ENCODE data around the gene RBM27.
"Not testable (repeated sequence)": the region's sequence is repeated elsewhere in the genome, so short reads cannot be mapped to it uniquely, and the experiment has no call there.

RBM27 gene

GRCh38 chr5:146203011-146203871 lies at the start of gene RBM27:
TSS of gene RBM27 (plus strand) at chr5:146203605. CDS start at chr5:146203766, 161 bp downstream.
- DNase-seq: peak; percentile 99

- no peak for DNase-seq
Measured at GRCh38 chr5:146158255-146158654, 45.1 kb upstream of the RBM27 start.

GRCh38 chr5:146164382-146164781 lies 39.0 kb upstream of the RBM27 start:
- no peak for DNase-seq

GRCh38 chr5:146165460-146165859 lies 37.9 kb upstream of the RBM27 start:
- DNase-seq: peak; percentile 21

GRCh38 chr5:146165903-146166302 lies 37.5 kb upstream of the RBM27 start:
- DNase-seq: no peak

GRCh38 chr5:146169076-146169475 lies 34.3 kb upstream of the RBM27 start:
- no peak for DNase-seq

- DNase-seq: not testable (repeated sequence)
Measured at GRCh38 chr5:146173049-146173448, 30.4 kb upstream of the RBM27 start.

GRCh38 chr5:146173597-146173996 lies 29.8 kb upstream of the RBM27 start:
- no peak for DNase-seq

- DNase-seq: no peak
Measured at GRCh38 chr5:146176805-146177204, 26.6 kb upstream of the RBM27 start.

GRCh38 chr5:146179696-146180095 lies 23.7 kb upstream of the RBM27 start:
- DNase-seq: no peak

GRCh38 chr5:146183403-146183802 lies 20.0 kb upstream of the RBM27 start:
- not testable (repeated sequence) for DNase-seq

- no peak for DNase-seq
Measured at GRCh38 chr5:146185161-146185560, 18.2 kb upstream of the RBM27 start.

GRCh38 chr5:146188358-146188757 lies 15.0 kb upstream of the RBM27 start:
- peak; percentile 68 for DNase-seq

GRCh38 chr5:146192571-146193043 lies 10.8 kb upstream of the RBM27 start:
- no peak for DNase-seq

GRCh38 chr5:146193285-146193684 lies 10.1 kb upstream of the RBM27 start:
- no peak for DNase-seq

GRCh38 chr5:146194997-146195396 lies 8.4 kb upstream of the RBM27 start:
- DNase-seq: not testable (repeated sequence)

- DNase-seq: no peak
Measured at GRCh38 chr5:146196459-146197048, 6.9 kb upstream of the RBM27 start.

- DNase-seq: no peak
Measured at GRCh38 chr5:146199176-146199815, 4.1 kb upstream of the RBM27 start.

- DNase-seq: not testable (repeated sequence)
Measured at GRCh38 chr5:146201795-146202194, 1.6 kb upstream of the RBM27 start.

GRCh38 chr5:146203872-146204192 lies 427 bp downstream of the RBM27 start:
- no peak for DNase-seq

- DNase-seq: no peak
Measured at GRCh38 chr5:146205499-146206202, 2.2 kb downstream of the RBM27 start.

- DNase-seq: no peak
Measured at GRCh38 chr5:146206257-146206656, 2.9 kb downstream of the RBM27 start.

GRCh38 chr5:146208916-146209522 lies 5.6 kb downstream of the RBM27 start:
- no peak for DNase-seq
